ENCODE data around the gene AZU1.

- peak in 2 of 12 donors; percentile 7 to 22 for TF ChIP-seq CTCF (IDR thresholded peaks at IDR 0.05)
- TF ChIP-seq POLR2A (IDR thresholded peaks at IDR 0.05) = no peak
Observed at GRCh38 chr19:788983-789700, 38.5 kb upstream of the AZU1 start.

All from heart left ventricle (tissue), 13 donors.